IMR-90 (cell line): ENCODE data around the gene MEN1. TPM values are rescaled to one million over a fixed set of nuclear protein-coding genes. Genes with fewer than 3 reads are reported as not detected.

Experiments used
- ATAC-seq: fragments of 200-7000 bp; cut with Tn5 transposase; 2 replicates; pipeline ENCODE4 v1.9.1; 2020; ENCODE audit warnings: low read depth, mild to moderate bottlenecking, moderate library complexity
- BruUV-seq: library from RNA; stranded (reverse); fragments of 400-500 nt; replicated peaks from 2 replicates; lab custom pipeline; 2021; lab: Mats Ljungman, UMichigan
- CTCF ChIA-PET: fragments of 300-600 bp; formaldehyde crosslinking; extraction: SDS; loops from one replicate; lab custom pipeline; 2021; ENCODE audit warnings: antibody characterized with exemption; lab: Yijun Ruan, JAX
- POLR2A ChIA-PET: fragments of 300-600 bp; sonication (Branson Sonifier 250); formaldehyde crosslinking; loops from one replicate; lab custom pipeline; 2022; ENCODE audit warnings: antibody characterized with exemption; ENCODE audit not compliant: unreplicated experiment; lab: Charles Lee
- DNase-seq: peaks from one replicate; pipeline ENCODE4 v3.0.0; 2013
- H2AFZ ChIP-seq: replicated peaks from 2 replicates; pipeline ENCODE3; 2013; ENCODE audit warnings: low read length, mild to moderate bottlenecking; ENCODE audit not compliant: poor library complexity
- H2AK5ac ChIP-seq: 2 replicates; pipeline ENCODE4 v1.6.1; 2013; ENCODE audit warnings: low read depth, low read length, inconsistent platforms
- H2AK9ac ChIP-seq: replicated peaks from 2 replicates; pipeline ENCODE3; 2013; ENCODE audit warnings: mild to moderate bottlenecking, low read depth, low read length, moderate library complexity; ENCODE audit not compliant: poor library complexity
- H2BK120ac ChIP-seq: 2 replicates; pipeline ENCODE4 v1.6.1; 2013; ENCODE audit warnings: low read depth, low read length, inconsistent platforms
- H2BK15ac ChIP-seq: 3 replicates; pipeline ENCODE4 v1.6.1; 2013; ENCODE audit warnings: low read depth, low read length, inconsistent platforms
- H2BK20ac ChIP-seq: 2 replicates; pipeline ENCODE4 v1.6.1; 2013; ENCODE audit warnings: low read depth, mild to moderate bottlenecking, inconsistent platforms, low read length, moderate library complexity
- H2BK5ac ChIP-seq: 2 replicates; pipeline ENCODE4 v1.6.1; 2013; ENCODE audit warnings: mild to moderate bottlenecking, low read depth, low read length, inconsistent platforms; ENCODE audit not compliant: poor library complexity, severe bottlenecking
- H3K14ac ChIP-seq: replicated peaks from 2 replicates; pipeline ENCODE4 v1.6.1; 2013; ENCODE audit warnings: low read depth, low read length, inconsistent platforms
- H3K18ac ChIP-seq: 2 replicates; pipeline ENCODE4 v1.6.1; 2013; ENCODE audit warnings: low read depth, low read length, control low read depth
- H3K23ac ChIP-seq: 2 replicates; pipeline ENCODE4 v1.6.1; 2013; ENCODE audit warnings: low read depth, low read length, inconsistent platforms
- H3K27ac ChIP-seq: 2 replicates; pipeline ENCODE4 v1.5.1; 2013; ENCODE audit warnings: mild to moderate bottlenecking, control low read depth, low read length; ENCODE audit not compliant: insufficient read depth
- H3K27me3 ChIP-seq: 2 replicates; pipeline ENCODE4 v1.6.1; 2013; ENCODE audit warnings: low read length; ENCODE audit not compliant: control insufficient read depth, insufficient read depth
- H3K36me3 ChIP-seq: 2 replicates; pipeline ENCODE4 v1.6.1; 2013; ENCODE audit warnings: low read length, mixed read lengths; ENCODE audit not compliant: control insufficient read depth, insufficient read depth
- H3K4ac ChIP-seq: 2 replicates; pipeline ENCODE4 v1.6.1; 2013; ENCODE audit warnings: low read depth, low read length, inconsistent platforms
- H3K4me1 ChIP-seq: 2 replicates; pipeline ENCODE4 v1.6.1; 2013; ENCODE audit warnings: low read length, mixed read lengths; ENCODE audit not compliant: control insufficient read depth, insufficient read depth
- H3K4me2 ChIP-seq: 2 replicates; pipeline ENCODE4 v1.6.1; 2013; ENCODE audit warnings: low read depth, mild to moderate bottlenecking, control low read depth, low read length, moderate library complexity
- H3K4me3 ChIP-seq: 2 replicates; pipeline ENCODE4 v1.5.1; 2013; ENCODE audit warnings: low read depth, mild to moderate bottlenecking, control low read depth, low read length, moderate library complexity; ENCODE audit not compliant: insufficient read depth
- H3K56ac ChIP-seq: 2 replicates; pipeline ENCODE4 v1.6.1; 2013; ENCODE audit warnings: low read length, inconsistent platforms; ENCODE audit not compliant: insufficient read depth; ENCODE audit errors: extremely low read depth
- H3K79me1 ChIP-seq, 2 experiments: 2 replicates each; pipeline ENCODE4 v1.6.1; 2013; ENCODE audit warnings: low read length in 2 of 2, inconsistent platforms in 1 of 2, low read depth in 1 of 2
- H3K9ac ChIP-seq: 2 replicates; pipeline ENCODE4 v1.6.1; 2013; ENCODE audit warnings: low read depth, low read length, control low read depth
- H3K9me1 ChIP-seq: 2 replicates; pipeline ENCODE4 v1.6.1; 2013; ENCODE audit warnings: low read length, inconsistent platforms; ENCODE audit not compliant: insufficient read depth
- H3K9me3 ChIP-seq: 2 replicates; pipeline ENCODE4 v1.6.1; 2013; ENCODE audit warnings: low read length; ENCODE audit not compliant: control insufficient read depth, insufficient read depth
- H4K20me1 ChIP-seq: 2 replicates; pipeline ENCODE4 v1.6.1; 2013; ENCODE audit warnings: low read length, inconsistent platforms; ENCODE audit not compliant: insufficient read depth
- H4K5ac ChIP-seq: 2 replicates; pipeline ENCODE4 v1.6.1; 2013; ENCODE audit warnings: mild to moderate bottlenecking, low read depth, low read length, control low read depth
- H4K8ac ChIP-seq, 2 experiments: 2 replicates each; pipeline ENCODE4 v1.6.1; 2013; ENCODE audit warnings: low read depth in 2 of 2, low read length in 2 of 2, control low read depth in 1 of 2, inconsistent platforms in 1 of 2
- H4K91ac ChIP-seq: 2 replicates; pipeline ENCODE4 v1.6.1; 2013; ENCODE audit warnings: low read depth, low read length, inconsistent platforms; ENCODE audit not compliant: insufficient read depth
- CHD1 ChIP-seq: IDR thresholded peaks from 2 replicates; pipeline ENCODE4 v1.6.1; 2012; ENCODE audit warnings: low read depth, low read length, improper control_type of control experiment
- CTCF ChIP-seq: conservative IDR thresholded peaks from 2 replicates; pipeline ENCODE4 v1.5.1; 2012; ENCODE audit warnings: mild to moderate bottlenecking, low read depth, low read length, improper control_type of control experiment
- MAFK ChIP-seq: IDR thresholded peaks from 2 replicates; pipeline ENCODE4 v1.6.1; 2012; ENCODE audit warnings: low read depth, low read length, improper control_type of control experiment
- NFE2L2 ChIP-seq: fragments of 150-350 bp; IDR thresholded peaks from 2 replicates; pipeline ENCODE4 v1.6.1; 2016; ENCODE audit warnings: low read depth, mild to moderate bottlenecking, low read length
- POLR2A ChIP-seq: IDR thresholded peaks from 2 replicates; pipeline ENCODE4 v1.6.1; 2012; ENCODE audit warnings: mild to moderate bottlenecking, low read depth, low read length
- RCOR1 ChIP-seq: IDR thresholded peaks from 2 replicates; pipeline ENCODE4 v1.6.1; 2012; ENCODE audit warnings: mild to moderate bottlenecking, low read length, improper control_type of control experiment; ENCODE audit not compliant: insufficient replicate concordance
- SMC3 ChIP-seq: fragments of 150-350 bp; IDR thresholded peaks from 2 replicates; pipeline ENCODE4 v1.6.1; 2016; ENCODE audit warnings: low read depth, mild to moderate bottlenecking, antibody characterized with exemption, low read length, moderate library complexity
- USF2 ChIP-seq: fragments of 150-350 bp; IDR thresholded peaks from 2 replicates; pipeline ENCODE4 v1.6.1; 2017; ENCODE audit warnings: mild to moderate bottlenecking, antibody characterized with exemption, low read length, low read depth
- WGBS, 2 experiments: methylation state at CpG; one replicate each; pipeline versions ENCODE4 v1.1.5 to v1.1.7; 2013; ENCODE audit warnings: missing lambda C conversion rate in 2 of 2; ENCODE audit not compliant: insufficient read length in 1 of 2; ENCODE audit errors: extremely low coverage in 2 of 2; 5-methylcytosine and 5-hydroxymethylcytosine counted together
- dilution Hi-C: fragments of 300-500 bp; cut with HindIII; formaldehyde crosslinking; loops from one replicate; pipeline ENCODE4 v1.14.3; 2018; ENCODE audit warnings: low sequenced_read_pairs; ENCODE audit not compliant: unreplicated experiment
- in situ Hi-C: fragments of 300-500 bp; cut with MboI; formaldehyde crosslinking; loops from 3 replicates; pipeline ENCODE4 v1.14.3; 2019; ENCODE audit warnings: low sequenced_read_pairs, inconsistent platforms, mixed read lengths
- intact Hi-C: fragments of 100-400 bp; cut with micrococcal nuclease; formaldehyde crosslinking; loops from 2 replicates; pipeline ENCODE4 v1.10.0; 2022
- polyA plus RNA-seq, 3 experiments: library from polyadenylated mRNA; depleted of rRNA; stranded (reverse); fragments of >200 nt; gene quantifications; 2 replicates each; pipeline ENCODE4 v1.2.3, GENCODE V29; 2012; ENCODE audit warnings: low replicate concordance in 1 of 3
- total RNA-seq: library from RNA; depleted of rRNA; stranded (reverse); fragments of >200 nt; gene quantifications from 2 replicates; pipeline ENCODE4 v1.2.3, GENCODE V29; 2012

Gene MEN1
- total and polyA plus RNA-seq, 2 of the 4 experiments (the other 2 are of a cell fraction), result 8.8 to 35.7 TPM

DNA sequence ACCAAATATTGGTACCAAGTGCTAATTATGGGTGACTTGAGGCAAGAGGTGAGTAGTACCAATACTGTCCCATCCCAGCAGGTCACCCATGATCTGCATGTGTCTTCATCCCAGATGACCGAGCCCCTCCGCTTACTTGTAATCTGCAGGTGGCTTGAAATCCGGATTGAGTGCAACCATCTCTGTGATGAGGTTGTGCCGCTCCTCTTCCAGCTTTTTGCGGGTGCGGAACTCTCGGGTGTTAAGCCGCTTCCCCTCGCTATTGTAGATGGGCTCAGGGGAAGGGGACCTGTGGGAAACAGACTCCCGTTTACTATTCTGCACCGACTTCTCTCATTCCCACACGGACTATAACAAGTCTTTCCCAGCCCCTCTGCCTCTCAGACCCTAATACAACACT, 40.2 kb downstream of the MEN1 start:
- Histone ChIP-seq H3K23ac (no peak overlapping the region), H3K4ac (no peak overlapping the region), H3K79me1 (peaks cover 54 to 85% of the 10 kb centered on the region in 2 experiments), H4K91ac (no peak overlapping the region), H3K18ac (no peak overlapping the region), H2AK9ac (no peak overlapping the region), H2BK120ac (no peak overlapping the region), H3K9me3 (no peaks in the 10 kb centered on the region), H4K20me1 (peaks cover 85% of the 10 kb centered on the region), H3K9me1 (0 out of 2 replicates have a peak, but pooled peaks cover 4% of the 10 kb centered on the region), H3K27me3 (no peaks in the 10 kb centered on the region), H3K4me1 (no peaks in the 10 kb centered on the region; the same call in 1 of the 2 replicates), H4K8ac (no peak overlapping the region), H2BK15ac (no peak overlapping the region), H3K9ac (no peak overlapping the region), H2AK5ac (no peak overlapping the region), H3K36me3 (peaks cover 85% of the 10 kb centered on the region), H3K4me2 (no peak overlapping the region), H3K27ac (no peak overlapping the region), H4K5ac (no peak overlapping the region), H3K14ac (no peak overlapping the region), H2AFZ (no peak overlapping the region), H2BK20ac (no peak overlapping the region), H3K56ac (no peak overlapping the region), H2BK5ac (no peak overlapping the region), H3K4me3 (no peak overlapping the region)
- in situ Hi-C loops (no loop called here), intact Hi-C loops (no loop called here), dilution Hi-C loops (no loop called here)
- POLR2A ChIA-PET, result no interaction called here
- DNase-seq, result no peak
- CTCF ChIA-PET, result no interaction called here
- no CpG with 5 or more reads among the region's 12 CpGs for WGBS, 2 experiments
- ATAC-seq, result no peak
- no TSS peak for BruUV-seq
- no peak for TF ChIP-seq USF2
- no peak for TF ChIP-seq CTCF
- no peak for TF ChIP-seq POLR2A
- TF ChIP-seq MAFK, result no peak
- TF ChIP-seq SMC3, result no peak
- TF ChIP-seq RCOR1, result no peak
- TF ChIP-seq NFE2L2, result no peak
- no peak for TF ChIP-seq CHD1
